H9 (cell line): ENCODE measurements around the gene UGT3A1. TPM values are rescaled to one million over a fixed set of nuclear protein-coding genes. Genes with fewer than 3 reads are reported as not detected.

Experiments
- DNase-seq: peaks from one replicate; pipeline ENCODE4 v3.0.0-alpha.2; 2017
- H2AFZ ChIP-seq: one replicate; pipeline ENCODE4 v1.6.1; 2013; ENCODE audit warnings: mild to moderate bottlenecking, low read length, control low read depth, moderate library complexity
- H2AK5ac ChIP-seq: 2 replicates; pipeline ENCODE4 v1.6.1; 2013; ENCODE audit warnings: low read length, control low read depth, mixed read lengths; ENCODE audit not compliant: insufficient read length
- H2BK120ac ChIP-seq: one replicate; pipeline ENCODE4 v1.6.1; 2013; ENCODE audit warnings: low read depth, mild to moderate bottlenecking, low read length, control low read depth, inconsistent platforms; ENCODE audit not compliant: poor library complexity, severe bottlenecking
- H2BK12ac ChIP-seq: 2 replicates; pipeline ENCODE4 v1.6.1; 2013; ENCODE audit warnings: low read length, control low read depth, mixed read lengths, low read depth; ENCODE audit not compliant: insufficient read length
- H2BK15ac ChIP-seq: 2 replicates; pipeline ENCODE4 v1.6.1; 2013; ENCODE audit warnings: low read depth, low read length, control low read depth
- H2BK20ac ChIP-seq: one replicate; pipeline ENCODE4 v1.6.1; 2013; ENCODE audit warnings: low read depth, mild to moderate bottlenecking, low read length, control low read depth, inconsistent platforms; ENCODE audit not compliant: poor library complexity, severe bottlenecking
- H2BK5ac ChIP-seq: 2 replicates; pipeline ENCODE4 v1.6.1; 2013; ENCODE audit warnings: low read length, control low read depth, mixed read lengths; ENCODE audit not compliant: insufficient read length
- H3K14ac ChIP-seq: 2 replicates; pipeline ENCODE4 v1.6.1; 2013; ENCODE audit warnings: low read length, control low read depth; ENCODE audit not compliant: insufficient read depth
- H3K18ac ChIP-seq: 2 replicates; pipeline ENCODE4 v1.6.1; 2013; ENCODE audit warnings: low read depth, mild to moderate bottlenecking, mixed read lengths, low read length, control low read depth; ENCODE audit not compliant: insufficient read length
- H3K23ac ChIP-seq: 2 replicates; pipeline ENCODE4 v1.6.1; 2013; ENCODE audit warnings: low read length, control low read depth, mixed read lengths, low read depth; ENCODE audit not compliant: insufficient read length
- H3K23me2 ChIP-seq: 2 replicates; pipeline ENCODE4 v1.6.1; 2013; ENCODE audit warnings: low read depth, mild to moderate bottlenecking, mixed read lengths, low read length, control low read depth; ENCODE audit not compliant: insufficient read length, poor library complexity, severe bottlenecking
- H3K27ac ChIP-seq: 2 replicates; pipeline ENCODE4 v1.5.1; 2013; ENCODE audit warnings: low read length, control low read depth, mixed read lengths, low read depth; ENCODE audit not compliant: insufficient read length
- H3K27me3 ChIP-seq: 2 replicates; pipeline ENCODE4 v1.6.1; 2013; ENCODE audit warnings: low read length, control low read depth, inconsistent platforms; ENCODE audit not compliant: insufficient read depth
- H3K4ac ChIP-seq: 2 replicates; pipeline ENCODE4 v1.6.1; 2013; ENCODE audit warnings: low read depth, mild to moderate bottlenecking, control low read depth, inconsistent platforms, low read length, moderate library complexity
- H3K4me1 ChIP-seq: 2 replicates; pipeline ENCODE4 v1.6.1; 2013; ENCODE audit warnings: low read length, control low read depth, inconsistent platforms; ENCODE audit not compliant: insufficient read depth
- H3K4me2 ChIP-seq: 2 replicates; pipeline ENCODE4 v1.6.1; 2013; ENCODE audit warnings: low read length, control low read depth, mixed read lengths; ENCODE audit not compliant: insufficient read length, insufficient read depth
- H3K56ac ChIP-seq: 2 replicates; pipeline ENCODE4 v1.6.1; 2013; ENCODE audit warnings: low read depth, mild to moderate bottlenecking, mixed read lengths, low read length, control low read depth; ENCODE audit not compliant: insufficient read length
- H3K79me1 ChIP-seq: 2 replicates; pipeline ENCODE4 v1.6.1; 2013; ENCODE audit warnings: low read depth, mild to moderate bottlenecking, moderate library complexity, low read length, control low read depth, inconsistent platforms; ENCODE audit not compliant: insufficient read depth, poor library complexity, severe bottlenecking
- H3K79me2 ChIP-seq: 2 replicates; pipeline ENCODE4 v1.6.1; 2013; ENCODE audit warnings: low read length, control low read depth, inconsistent platforms; ENCODE audit not compliant: insufficient read depth
- H3K9ac ChIP-seq: 2 replicates; pipeline ENCODE4 v1.6.1; 2013; ENCODE audit warnings: low read length, control low read depth, mixed read lengths; ENCODE audit not compliant: insufficient read length; ENCODE audit errors: extremely low read depth
- H3K9me3 ChIP-seq: one replicate; pipeline ENCODE4 v1.6.1; 2013; ENCODE audit warnings: low read depth, low read length, inconsistent platforms; ENCODE audit not compliant: control insufficient read depth
- H3T11ph ChIP-seq: one replicate; pipeline ENCODE4 v1.6.1; 2013; ENCODE audit warnings: mild to moderate bottlenecking, low read length, control low read depth, inconsistent platforms
- H4K20me1 ChIP-seq: one replicate; pipeline ENCODE4 v1.6.1; 2013; ENCODE audit not compliant: control insufficient read depth, insufficient read length, insufficient read depth
- H4K5ac ChIP-seq: 2 replicates; pipeline ENCODE4 v1.6.1; 2013; ENCODE audit warnings: low read depth, mild to moderate bottlenecking, mixed read lengths, low read length, control low read depth; ENCODE audit not compliant: insufficient read length
- H4K8ac ChIP-seq: replicated peaks from 2 replicates; pipeline ENCODE4 v1.6.1; 2013; ENCODE audit warnings: low read length, control low read depth, mixed read lengths, low read depth; ENCODE audit not compliant: insufficient read length
- H4K91ac ChIP-seq: 2 replicates; pipeline ENCODE4 v1.6.1; 2013; ENCODE audit warnings: low read depth, mild to moderate bottlenecking, moderate library complexity, mixed read lengths, low read length, control low read depth; ENCODE audit not compliant: insufficient read length
- H3K27ac Mint-ChIP-seq, 3 experiments: 2 replicates in 2 of 3; 3 replicates in 1 of 3; pipeline ENCODE4 v1.8.0; 2020 to 2021; ENCODE audit warnings: mixed read lengths in 3 of 3, mild to moderate bottlenecking in 1 of 3, moderate library complexity in 1 of 3
- H3K27me3 Mint-ChIP-seq: 2 replicates; pipeline ENCODE4 v1.8.0; 2021; ENCODE audit warnings: low read depth, mild to moderate bottlenecking, moderate library complexity, mixed read lengths
- H3K36me3 Mint-ChIP-seq, 3 experiments: 2 replicates in 2 of 3; 3 replicates in 1 of 3; pipeline ENCODE4 v1.8.0; 2020 to 2021; ENCODE audit warnings: low read depth in 3 of 3, mixed read lengths in 3 of 3; ENCODE audit not compliant: insufficient read depth in 1 of 3
- H3K4me1 Mint-ChIP-seq, 2 experiments: 2 replicates each; pipeline ENCODE4 v1.8.0; 2020; ENCODE audit warnings: mixed read lengths in 2 of 2
- H3K4me3 Mint-ChIP-seq, 2 experiments: 2 replicates in 1 of 2; 3 replicates in 1 of 2; pipeline ENCODE4 v1.8.0; 2020 to 2021; ENCODE audit warnings: mild to moderate bottlenecking in 2 of 2, mixed read lengths in 2 of 2, moderate library complexity in 1 of 2
- H3K9me3 Mint-ChIP-seq, 2 experiments: 2 replicates in 1 of 2; 3 replicates in 1 of 2; pipeline ENCODE4 v1.8.0; 2020; ENCODE audit warnings: mild to moderate bottlenecking in 2 of 2, mixed read lengths in 2 of 2, moderate library complexity in 1 of 2
- CTCF ChIP-seq: fragments of 200-600 bp; sonication (generic); conservative IDR thresholded peaks from 3 replicates; pipeline ENCODE4 v1.8.0; 2021; ENCODE audit warnings: antibody characterized with exemption, mild to moderate bottlenecking
- WGBS: extraction: QIAGEN DNeasy Blood & Tissue Kit; methylation state at CpG from one replicate; pipeline ENCODE4 v1.1.7; 2013; ENCODE audit warnings: missing lambda C conversion rate, low lambda C conversion rate, mixed read lengths; ENCODE audit not compliant: insufficient read length; ENCODE audit errors: extremely low coverage; 5-methylcytosine and 5-hydroxymethylcytosine counted together
- total RNA-seq: library from RNA; stranded (reverse); gene quantifications from 2 replicates; pipeline ENCODE4 v1.2.1, GENCODE V29; 2021

Gene UGT3A1
- total RNA-seq, 1 experiment from 2014 or later = 1.8 TPM

GRCh38 chr5:36029914-36030313 is 38.7 kb upstream of the UGT3A1 start:
- no peak overlapping the region for H4K5ac ChIP-seq
- no peak overlapping the region for H3K4me2 ChIP-seq
- H3K56ac ChIP-seq = no peak overlapping the region
- H3K4me1 ChIP-seq = no peaks in the 10 kb centered on the region
- H4K8ac ChIP-seq = no peak overlapping the region
- H2BK5ac ChIP-seq = no peak overlapping the region
- peaks cover 0 to 6% (median 0%) of the 10 kb centered on the region in 3 experiments; a peak in 3 of 7 replicates for H3K36me3 Mint-ChIP-seq
- no peak overlapping the region for H3K27ac ChIP-seq
- H2BK12ac ChIP-seq = no peak overlapping the region
- no peak overlapping the region for H3K18ac ChIP-seq
- no peak overlapping the region for H3K9ac ChIP-seq
- no peaks in the 10 kb centered on the region for H3K27me3 ChIP-seq
- no peak for DNase-seq
- peaks cover 2 to 13% of the 10 kb centered on the region in 2 experiments; a peak in 4 of 5 replicates for H3K9me3 Mint-ChIP-seq
- no peak overlapping the region for H3T11ph ChIP-seq
- H3K4ac ChIP-seq = no peak overlapping the region
- H2BK20ac ChIP-seq = no peak overlapping the region
- no peaks in the 10 kb centered on the region for H3K9me3 ChIP-seq
- no peak overlapping the region for H3K23ac ChIP-seq
- no peak for TF ChIP-seq CTCF
- peaks cover 2% of the 10 kb centered on the region for H3K27me3 Mint-ChIP-seq
- H4K91ac ChIP-seq = no peak overlapping the region
- no CpG with 5 or more reads among the region's 1 CpG for WGBS
- H3K79me2 ChIP-seq = no peaks in the 10 kb centered on the region
- no peak overlapping the region for H3K14ac ChIP-seq
- H3K4me3 Mint-ChIP-seq = no peak overlapping the region
- no peak overlapping the region for H2AFZ ChIP-seq
- H2AK5ac ChIP-seq = no peak overlapping the region
- no peaks in the 10 kb centered on the region for H3K23me2 ChIP-seq
- H2BK15ac ChIP-seq = no peak overlapping the region
- H2BK120ac ChIP-seq = no peak overlapping the region
- no peaks in the 10 kb centered on the region for H4K20me1 ChIP-seq
- H3K27ac Mint-ChIP-seq = no peak overlapping the region
- H3K79me1 ChIP-seq = no peaks in the 10 kb centered on the region
- H3K4me1 Mint-ChIP-seq = peaks cover 2% of the 10 kb centered on the region in 2 experiments; a peak in 1 of 4 replicates
